HFF-Myc (cell line): ENCODE data around the gene ASB6.

Source experiments
- DNase-seq: peaks from one replicate; pipeline ENCODE4 v3.0.0-alpha.2; 2011; ENCODE audit warnings: low read depth; ENCODE audit errors: extremely low read depth
- H3K4me3 ChIP-seq: replicated peaks from 2 replicates; pipeline ENCODE4 v1.5.1; 2011; ENCODE audit warnings: low read depth, mild to moderate bottlenecking, control low read depth, low read length
- TF ChIP-seq, protein P1 (sequence below): IDR thresholded peaks from 2 replicates; pipeline ENCODE4 v1.5.1; 2012; ENCODE audit warnings: mild to moderate bottlenecking, low read depth, low read length, control low read depth; ENCODE audit errors: missing control alignments

ASB6 gene

DNA sequence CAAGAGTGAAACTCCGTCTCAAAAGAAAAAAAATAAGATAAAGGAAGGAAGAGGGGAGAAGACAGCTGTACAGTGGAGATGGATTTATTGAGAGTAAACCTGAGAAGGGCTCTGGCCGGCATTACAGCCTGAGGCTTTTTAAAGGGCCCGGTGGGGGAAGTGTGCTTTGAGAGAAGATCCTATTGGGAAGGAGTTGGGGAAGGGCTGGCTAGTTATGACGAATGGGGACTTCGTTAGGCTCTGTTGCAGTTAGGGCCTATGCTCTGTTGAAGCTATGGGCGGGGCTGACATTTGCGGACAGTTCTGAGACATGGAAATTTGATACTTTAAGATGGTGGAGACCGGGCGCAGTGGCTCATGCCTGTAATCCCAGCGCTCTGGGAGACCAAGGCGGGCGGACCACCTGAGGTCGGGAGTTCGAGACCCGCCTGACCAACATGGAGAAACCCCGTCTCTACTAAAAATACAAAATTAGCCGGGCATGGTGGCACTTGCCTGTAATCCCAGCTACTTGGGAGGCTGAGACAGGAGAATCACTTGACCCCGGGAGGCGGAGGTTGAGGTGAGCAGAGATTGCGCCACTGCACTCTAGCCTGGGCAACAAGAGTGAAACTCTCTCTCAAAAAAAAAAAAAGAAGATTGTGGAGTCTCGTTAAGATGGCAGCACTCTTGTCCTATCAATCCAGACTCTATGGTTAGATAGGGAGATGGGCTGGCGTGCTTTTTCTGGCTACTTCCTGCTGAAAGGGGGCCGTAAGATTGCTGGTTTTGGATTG lies 54.3 kb downstream of the ASB6 start:
- no peak for DNase-seq
- TF ChIP-seq, protein P1, sequence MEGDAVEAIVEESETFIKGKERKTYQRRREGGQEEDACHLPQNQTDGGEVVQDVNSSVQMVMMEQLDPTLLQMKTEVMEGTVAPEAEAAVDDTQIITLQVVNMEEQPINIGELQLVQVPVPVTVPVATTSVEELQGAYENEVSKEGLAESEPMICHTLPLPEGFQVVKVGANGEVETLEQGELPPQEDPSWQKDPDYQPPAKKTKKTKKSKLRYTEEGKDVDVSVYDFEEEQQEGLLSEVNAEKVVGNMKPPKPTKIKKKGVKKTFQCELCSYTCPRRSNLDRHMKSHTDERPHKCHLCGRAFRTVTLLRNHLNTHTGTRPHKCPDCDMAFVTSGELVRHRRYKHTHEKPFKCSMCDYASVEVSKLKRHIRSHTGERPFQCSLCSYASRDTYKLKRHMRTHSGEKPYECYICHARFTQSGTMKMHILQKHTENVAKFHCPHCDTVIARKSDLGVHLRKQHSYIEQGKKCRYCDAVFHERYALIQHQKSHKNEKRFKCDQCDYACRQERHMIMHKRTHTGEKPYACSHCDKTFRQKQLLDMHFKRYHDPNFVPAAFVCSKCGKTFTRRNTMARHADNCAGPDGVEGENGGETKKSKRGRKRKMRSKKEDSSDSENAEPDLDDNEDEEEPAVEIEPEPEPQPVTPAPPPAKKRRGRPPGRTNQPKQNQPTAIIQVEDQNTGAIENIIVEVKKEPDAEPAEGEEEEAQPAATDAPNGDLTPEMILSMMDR = no peak
- no peak overlapping the region for H3K4me3 ChIP-seq

DNA sequence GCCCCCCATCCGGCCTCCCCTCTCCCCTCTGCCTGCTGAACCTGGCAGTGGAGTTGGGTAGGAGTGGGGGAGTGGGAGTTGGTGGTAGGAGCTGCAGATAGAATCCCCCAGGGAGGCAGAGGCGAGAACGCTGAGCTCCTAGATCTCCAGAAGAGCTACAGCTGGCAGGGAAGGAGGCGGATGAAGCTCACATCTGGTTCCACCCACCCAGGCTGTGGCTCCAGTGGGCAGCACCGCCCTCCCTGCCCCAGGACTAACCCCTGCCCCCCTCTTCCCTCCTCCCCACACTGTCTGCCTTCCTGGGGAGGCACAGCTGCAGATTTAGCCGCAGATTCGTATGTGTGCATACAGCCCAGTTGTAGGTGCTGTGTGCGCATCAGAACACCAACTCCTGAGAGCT lies 55.3 kb downstream of the ASB6 start:
- no peak overlapping the region for H3K4me3 ChIP-seq
- no peak for DNase-seq
- TF ChIP-seq, protein P1 = no peak

DNA sequence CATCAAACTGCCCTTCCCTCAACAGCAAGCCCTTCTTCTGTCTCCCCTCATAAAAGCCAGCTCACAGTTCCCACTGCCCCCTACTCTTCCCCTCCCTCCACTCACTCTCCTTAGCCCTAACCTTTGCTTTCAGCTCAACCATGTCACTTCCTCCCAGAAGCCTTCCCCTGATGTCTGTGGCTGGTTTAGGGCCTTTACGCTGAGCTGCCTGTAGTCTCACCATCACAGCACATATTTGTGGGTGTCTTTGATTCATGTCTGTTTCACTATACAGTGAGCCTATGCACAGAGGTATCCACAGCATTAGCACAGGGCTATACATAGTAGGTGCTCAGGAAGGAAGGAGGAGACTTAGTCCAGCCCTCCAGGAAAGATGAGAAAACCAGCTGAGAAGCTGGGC lies 55.7 kb downstream of the ASB6 start:
- TF ChIP-seq, protein P1 = no peak
- no peak overlapping the region for H3K4me3 ChIP-seq
- no peak for DNase-seq

DNA sequence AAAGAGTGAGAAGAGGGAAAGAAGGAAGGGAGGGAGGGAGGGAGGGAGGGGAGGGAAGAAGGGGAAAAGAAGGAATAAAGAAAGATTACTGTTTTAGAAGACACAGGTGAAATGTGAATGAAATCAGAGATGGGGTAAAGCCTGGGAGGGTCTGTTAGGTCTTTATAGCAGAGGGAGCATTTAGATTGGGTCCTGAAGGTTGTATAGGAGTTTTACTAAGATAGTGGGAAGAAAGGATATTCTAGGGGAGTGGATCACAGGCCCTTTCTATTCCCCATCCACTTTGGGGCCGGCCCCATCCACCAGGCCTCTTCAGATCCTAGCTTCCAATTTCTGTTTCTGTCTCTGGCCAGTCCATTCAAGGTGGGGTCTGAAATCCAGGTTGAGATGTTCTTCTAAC lies 56.6 kb downstream of the ASB6 start:
- no peak for DNase-seq
- H3K4me3 ChIP-seq = no peak overlapping the region
- TF ChIP-seq, protein P1 = no peak
